ENCODE data around the gene EPM2AIP1. TPM values are rescaled to one million over a fixed set of nuclear protein-coding genes. Genes with fewer than 3 reads are reported as not detected.
A peak's percentile ranks its signal among the peaks of the same experiment; 100 is the strongest.
"Not testable (repeated sequence)": the region's sequence is repeated elsewhere in the genome, so short reads cannot be mapped to it uniquely, and the experiment has no call there.

Gene EPM2AIP1
- total and polyA plus RNA-seq, 4 experiments from 2014 or later, result 9.1 to 47.0 (median 28.2) TPM

- no peaks in the 10 kb centered on the region for H3K9me3 ChIP-seq (ENCODE audit: control insufficient read depth in 1 of 2, low read length in 2 of 2)
- Mint-ChIP-seq H3K9me3 (no peaks in the 10 kb centered on the region), H3K4me1 (peaks cover 10 to 12% (median 11%) of the 10 kb centered on the region in 4 donors), H3K27ac (no peak overlapping the region), H3K27me3 (no peaks in the 10 kb centered on the region), H3K36me3 (no peaks in the 10 kb centered on the region), H3K4me3 (no peak overlapping the region)
- no peak overlapping the region for H3K27ac ChIP-seq (ENCODE audit: low read depth, low read length)
- intact Hi-C loops (cut with micrococcal nuclease), result loop anchor here (10.0 kb wide), 1 partner anchor 990 kb away; no protein-coding TSS in a partner anchor
- CTCF ChIA-PET (ENCODE audit: partially characterized antibody), result interaction anchor here (1.0 to 7.4 kb wide), 5 partner anchors 13 to 224 kb away, joined by 3 to 100 read pairs (median 3); no protein-coding TSS in a partner anchor
- no peaks in the 10 kb centered on the region for H3K36me3 ChIP-seq (ENCODE audit: insufficient read depth, low read length)
- H3K4me3 ChIP-seq (ENCODE audit: low read length in 2 of 2), result no peak overlapping the region
- POLR2A ChIA-PET (ENCODE audit: partially characterized antibody), result interaction anchor here (0.6 to 1.1 kb wide), 2 partner anchors 48 to 79 kb away, joined by 3 to 5 read pairs; no protein-coding TSS in a partner anchor
- no peaks in the 10 kb centered on the region for H3K27me3 ChIP-seq (ENCODE audit: insufficient read depth, low read length)
- H3K4me1 ChIP-seq (ENCODE audit: insufficient read depth, low read length), result peaks cover 9% of the 10 kb centered on the region
- DNase-seq, result no peak
Observed at GRCh38 chr3:36954452-36955134, 38.3 kb downstream of the EPM2AIP1 start.

GRCh38 chr3:36947814-36948213 is 45.1 kb downstream of the EPM2AIP1 start:
- POLR2A ChIA-PET (ENCODE audit: partially characterized antibody), result interaction anchor here (1.3 to 2.3 kb wide), 2 partner anchors 41 to 45 kb away, joined by 3 to 10 read pairs; partner anchors contain the start of genes EPM2AIP1 and MLH1
- peaks cover 4 to 18% (median 11%) of the 10 kb centered on the region in 4 donors for H3K4me1 Mint-ChIP-seq
- H3K36me3 ChIP-seq (ENCODE audit: insufficient read depth, low read length); H3K27me3 Mint-ChIP-seq; DNase-seq; H3K4me3 ChIP-seq (ENCODE audit: low read length in 2 of 2); intact Hi-C loops (cut with micrococcal nuclease); H3K27me3 ChIP-seq (ENCODE audit: insufficient read depth, low read length); H3K9me3 ChIP-seq (ENCODE audit: control insufficient read depth in 1 of 2, low read length in 2 of 2); H3K27ac ChIP-seq (ENCODE audit: low read depth, low read length): not testable (repeated sequence)
- H3K9me3 Mint-ChIP-seq, result peaks cover 0 to 24% (median 16%) of the 10 kb centered on the region in 8 donors
- peaks cover 11 to 15% of the 10 kb centered on the region in 2 donors for H3K36me3 Mint-ChIP-seq
- peaks cover 13% of the 10 kb centered on the region for H3K4me1 ChIP-seq (ENCODE audit: insufficient read depth, low read length)
- H3K27ac Mint-ChIP-seq, result peak overlapping the region in 1 of 7 donors; percentile 90
- CTCF ChIA-PET (ENCODE audit: partially characterized antibody), result interaction anchor here (2.0 kb wide), 1 partner anchor 10 kb away, joined by 9 read pairs; no protein-coding TSS in a partner anchor
- peak overlapping the region in 1 of 8 donors; percentile 32 for H3K4me3 Mint-ChIP-seq

DNA sequence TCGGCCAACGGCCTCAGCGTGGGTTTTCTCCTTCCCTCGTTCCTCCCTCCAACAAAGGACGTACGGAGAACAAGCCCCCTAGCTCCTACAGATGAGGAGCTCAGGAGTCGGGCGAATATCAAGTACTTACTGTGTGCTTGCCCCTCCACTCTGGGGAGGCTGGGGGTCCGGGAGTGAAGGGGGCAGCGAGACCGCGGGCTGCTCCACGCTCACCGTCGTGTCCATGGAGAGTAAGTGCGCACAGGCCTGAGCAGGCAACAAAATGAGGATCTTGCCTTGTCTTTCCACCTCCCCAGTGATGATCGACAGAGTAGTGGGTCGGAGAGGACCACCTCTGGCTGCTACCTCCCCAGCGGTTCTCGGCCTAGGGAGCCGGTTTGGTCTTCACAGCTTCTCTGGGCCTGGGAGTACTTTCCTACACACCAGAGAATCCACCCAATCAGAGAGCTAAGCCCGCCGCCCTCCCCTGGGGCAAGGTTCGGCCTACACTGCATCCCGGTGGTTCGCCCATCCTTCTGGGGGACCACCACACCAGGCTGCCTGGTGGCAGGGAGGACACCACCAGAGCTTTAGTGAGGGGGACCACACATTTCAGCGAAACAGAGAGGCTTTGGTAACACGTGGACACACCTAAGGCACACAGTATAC is 47.5 kb downstream of the EPM2AIP1 start:
- CTCF ChIA-PET (ENCODE audit: partially characterized antibody), result interaction anchor here (0.8 to 3.2 kb wide), 9 partner anchors 13 to 77 kb away, joined by 3 to 40 read pairs (median 4); no protein-coding TSS in a partner anchor
- peak overlapping the region; percentile 85 to 94 (median 89) for H3K27ac Mint-ChIP-seq
- Histone ChIP-seq H3K9me3 (ENCODE audit: control insufficient read depth in 1 of 2, low read length in 2 of 2) (no peaks in the 10 kb centered on the region), H3K36me3 (ENCODE audit: insufficient read depth, low read length) (no peaks in the 10 kb centered on the region), H3K27me3 (ENCODE audit: insufficient read depth, low read length) (no peaks in the 10 kb centered on the region), H3K4me3 (ENCODE audit: low read length in 2 of 2) (peak overlapping the region; percentile 21 to 80), H3K4me1 (ENCODE audit: insufficient read depth, low read length) (peaks cover 13% of the 10 kb centered on the region), H3K27ac (ENCODE audit: low read depth, low read length) (peak overlapping the region; percentile 67)
- H3K27me3 Mint-ChIP-seq, result no peaks in the 10 kb centered on the region
- intact Hi-C loops (cut with micrococcal nuclease), result no loop called here
- H3K4me3 Mint-ChIP-seq, result peak overlapping the region; percentile 84 to 90 (median 88)
- H3K36me3 Mint-ChIP-seq, result peaks cover 11 to 15% of the 10 kb centered on the region in 2 donors
- H3K9me3 Mint-ChIP-seq, result peaks cover 0 to 24% (median 16%) of the 10 kb centered on the region in 8 donors
- DNase-seq, result no peak
- H3K4me1 Mint-ChIP-seq, result peaks cover 6 to 42% (median 24%) of the 10 kb centered on the region in 4 donors
- POLR2A ChIA-PET (ENCODE audit: partially characterized antibody), result interaction anchor here (1.1 to 4.1 kb wide), 13 partner anchors 12 to 82 kb away, joined by 3 to 74 read pairs (median 13); partner anchors contain the start of genes EPM2AIP1 and MLH1

- H3K36me3 Mint-ChIP-seq, result peaks cover 11 to 16% of the 10 kb centered on the region in 2 donors
- H3K27ac Mint-ChIP-seq, result peak within 1 kb of the TSS; percentile 85 to 94 (median 89)
- peaks cover 6 to 43% (median 25%) of the 10 kb centered on the region in 4 donors for H3K4me1 Mint-ChIP-seq
- Histone ChIP-seq H3K9me3 (ENCODE audit: control insufficient read depth in 1 of 2, low read length in 2 of 2) (no peaks in the 10 kb centered on the region), H3K36me3 (ENCODE audit: insufficient read depth, low read length) (no peaks in the 10 kb centered on the region), H3K4me1 (ENCODE audit: insufficient read depth, low read length) (peaks cover 13% of the 10 kb centered on the region), H3K27me3 (ENCODE audit: insufficient read depth, low read length) (no peaks in the 10 kb centered on the region), H3K4me3 (ENCODE audit: low read length in 2 of 2) (peak within 1 kb of the TSS; percentile 21 to 80), H3K27ac (ENCODE audit: low read depth, low read length) (peak within 1 kb of the TSS; percentile 67)
- CTCF ChIA-PET (ENCODE audit: partially characterized antibody), result interaction anchor here (0.7 to 3.2 kb wide), 9 partner anchors 14 to 76 kb away, joined by 3 to 40 read pairs (median 4); no protein-coding TSS in a partner anchor
- DNase-seq, result peak; percentile 82 to 92 (median 84)
- H3K27me3 Mint-ChIP-seq, result no peaks in the 10 kb centered on the region
- intact Hi-C loops (cut with micrococcal nuclease), result loop anchor here (1.0 kb wide), 4 partner anchors 32 to 68 kb away; partner anchors contain the start of genes EPM2AIP1 and MLH1
- peak within 1 kb of the TSS; percentile 84 to 90 (median 88) for H3K4me3 Mint-ChIP-seq
- H3K9me3 Mint-ChIP-seq, result peaks cover 0 to 24% (median 16%) of the 10 kb centered on the region in 8 donors
- POLR2A ChIA-PET (ENCODE audit: partially characterized antibody), result interaction anchor here (0.6 to 4.1 kb wide), 19 partner anchors 9 to 81 kb away, joined by 3 to 74 read pairs (median 7); partner anchors contain the start of genes EPM2AIP1 and MLH1
Observed at GRCh38 chr3:36944641-36945270, 48.2 kb downstream of the EPM2AIP1 start, which contains the start of gene TRANK1. Gene TRANK1 (minus strand): TSS chr3:36945054. CDS start chr3:36944809, 245 bp downstream.

GRCh38 chr3:36944012-36944640 is 48.8 kb downstream of the EPM2AIP1 start:
- Histone ChIP-seq H3K4me3 (ENCODE audit: low read length in 2 of 2) (peak overlapping the region; percentile 21 to 80), H3K36me3 (ENCODE audit: insufficient read depth, low read length) (no peaks in the 10 kb centered on the region), H3K9me3 (ENCODE audit: control insufficient read depth in 1 of 2, low read length in 2 of 2) (no peaks in the 10 kb centered on the region), H3K4me1 (ENCODE audit: insufficient read depth, low read length) (peaks cover 13% of the 10 kb centered on the region), H3K27ac (ENCODE audit: low read depth, low read length) (peak overlapping the region; percentile 67), H3K27me3 (ENCODE audit: insufficient read depth, low read length) (no peaks in the 10 kb centered on the region)
- H3K27me3 Mint-ChIP-seq, result no peaks in the 10 kb centered on the region
- CTCF ChIA-PET (ENCODE audit: partially characterized antibody), result interaction anchor here (0.7 to 3.2 kb wide), 10 partner anchors 11 to 76 kb away, joined by 3 to 40 read pairs (median 4); partner anchors contain the start of genes EPM2AIP1 and MLH1
- H3K4me1 Mint-ChIP-seq, result peaks cover 7 to 43% (median 26%) of the 10 kb centered on the region in 4 donors
- peak; percentile 25 to 57 (median 34) for DNase-seq
- POLR2A ChIA-PET (ENCODE audit: partially characterized antibody), result interaction anchor here (0.6 to 4.1 kb wide), 21 partner anchors 9 to 80 kb away, joined by 3 to 74 read pairs (median 5); partner anchors contain the start of genes EPM2AIP1 and MLH1
- peaks cover 11 to 13% of the 10 kb centered on the region in 2 donors for H3K36me3 Mint-ChIP-seq
- H3K27ac Mint-ChIP-seq, result peak overlapping the region; percentile 61 to 87 (median 80)
- H3K4me3 Mint-ChIP-seq, result peak overlapping the region; percentile 82 to 90 (median 86)
- intact Hi-C loops (cut with micrococcal nuclease), result loop anchor here (1.0 kb wide), 4 partner anchors 32 to 68 kb away; partner anchors contain the start of genes EPM2AIP1 and MLH1
- H3K9me3 Mint-ChIP-seq, result peaks cover 0 to 21% (median 14%) of the 10 kb centered on the region in 8 donors

GRCh38 chr3:36943601-36944000 is 49.3 kb downstream of the EPM2AIP1 start:
- ChIA-PET POLR2A (ENCODE audit: partially characterized antibody) (interaction anchor here (0.7 to 4.1 kb wide), 13 partner anchors 8 to 71 kb away, joined by 3 to 74 read pairs (median 13); partner anchors contain the start of genes EPM2AIP1 and MLH1), CTCF (ENCODE audit: partially characterized antibody) (interaction anchor here (1.0 to 3.2 kb wide), 7 partner anchors 11 to 75 kb away, joined by 3 to 40 read pairs (median 6); partner anchors contain the start of genes EPM2AIP1 and MLH1)
- no peaks in the 10 kb centered on the region for H3K36me3 ChIP-seq (ENCODE audit: insufficient read depth, low read length)
- H3K27me3 ChIP-seq (ENCODE audit: insufficient read depth, low read length), result no peaks in the 10 kb centered on the region
- Mint-ChIP-seq H3K36me3 (peaks cover 10 to 11% of the 10 kb centered on the region in 2 donors), H3K4me3 (peak overlapping the region; percentile 82 to 90 (median 86)), H3K27me3 (no peaks in the 10 kb centered on the region), H3K27ac (peak overlapping the region; percentile 61 to 87 (median 79)), H3K4me1 (peaks cover 9 to 43% (median 26%) of the 10 kb centered on the region in 4 donors), H3K9me3 (peaks cover 0 to 18% (median 10%) of the 10 kb centered on the region in 8 donors)
- H3K27ac ChIP-seq (ENCODE audit: low read depth, low read length), result peak overlapping the region; percentile 67
- intact Hi-C loops (cut with micrococcal nuclease), result no loop called here
- H3K4me1 ChIP-seq (ENCODE audit: insufficient read depth, low read length), result peaks cover 13% of the 10 kb centered on the region
- H3K9me3 ChIP-seq (ENCODE audit: control insufficient read depth in 1 of 2, low read length in 2 of 2), result no peaks in the 10 kb centered on the region
- no peak for DNase-seq
- peak overlapping the region; percentile 21 to 80 for H3K4me3 ChIP-seq (ENCODE audit: low read length in 2 of 2)
